Progenitor cell of endocrine pancreas (in vitro differentiated cells): Measurements from ENCODE around the gene SORCS2. TPM values are rescaled to one million over a fixed set of nuclear protein-coding genes. Genes with fewer than 3 reads are reported as not detected.

Source experiments
- DNase-seq: peaks from one replicate; pipeline ENCODE4 v3.0.0; 2021; ENCODE audit warnings: low spot score; ENCODE audit not compliant: unreplicated experiment
- H3K27ac Mint-ChIP-seq: 2 replicates; pipeline ENCODE4 v1.8.0; 2021; ENCODE audit warnings: mild to moderate bottlenecking, moderate library complexity, mixed read lengths
- H3K27me3 Mint-ChIP-seq: 2 replicates; pipeline ENCODE4 v1.8.0; 2021; ENCODE audit warnings: mixed read lengths
- H3K36me3 Mint-ChIP-seq: 2 replicates; pipeline ENCODE4 v1.8.0; 2022; ENCODE audit warnings: mixed read lengths; ENCODE audit not compliant: insufficient read depth
- H3K4me1 Mint-ChIP-seq: 2 replicates; pipeline ENCODE4 v1.8.0; 2021; ENCODE audit warnings: low read depth, mixed read lengths
- H3K4me3 Mint-ChIP-seq: 2 replicates; pipeline ENCODE4 v1.8.0; 2021; ENCODE audit warnings: low read depth, mild to moderate bottlenecking, moderate library complexity, mixed read lengths
- H3K9me3 Mint-ChIP-seq: 2 replicates; pipeline ENCODE4 v1.8.0; 2021; ENCODE audit warnings: low read depth, mixed read lengths
- CTCF ChIP-seq: fragments of 200-600 bp; sonication (generic); IDR thresholded peaks from one replicate; pipeline ENCODE4 v1.5.0; 2021; ENCODE audit warnings: antibody characterized with exemption, mild to moderate bottlenecking; ENCODE audit not compliant: unreplicated experiment
- total RNA-seq: library from RNA; stranded (reverse); gene quantifications from 2 replicates; pipeline ENCODE4 v1.2.1, GENCODE V29; 2021

SORCS2 gene
- total RNA-seq, 1 donor from 2014 or later: 2.2 TPM

DNA sequence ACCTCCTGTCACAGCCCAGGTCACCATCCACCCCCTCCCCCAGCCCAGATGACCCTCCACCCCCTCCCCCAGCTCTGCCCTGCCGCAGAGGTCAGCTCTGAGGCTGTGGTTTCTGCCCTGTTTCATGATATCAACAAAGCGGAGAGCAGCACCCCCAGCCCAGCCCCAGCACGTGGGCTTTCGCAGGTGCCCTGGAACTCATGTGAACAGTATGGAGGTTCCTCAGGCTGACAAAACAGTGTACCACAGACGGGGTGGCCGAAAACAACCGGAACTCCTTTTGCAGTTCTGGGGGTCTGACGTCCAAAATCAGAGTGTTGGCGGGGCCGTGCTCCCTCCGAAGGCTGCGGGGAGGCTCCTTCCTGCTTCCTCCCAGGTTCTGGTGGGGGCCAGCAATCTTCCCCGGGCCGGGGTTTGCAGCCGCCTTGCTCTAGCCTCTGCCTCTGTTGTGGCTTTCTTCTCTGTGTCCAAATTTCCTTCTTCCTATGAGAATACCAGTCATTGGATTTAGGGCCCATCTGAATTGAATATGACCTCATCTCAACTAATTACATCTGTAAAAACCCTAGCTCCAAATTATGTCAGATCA, 250.3 kb downstream of the SORCS2 start:
- Mint-ChIP-seq H3K27me3 (peaks cover 9% of the 10 kb centered on the region), H3K36me3 (peaks cover 2% of the 10 kb centered on the region), H3K27ac (peak overlapping the region; percentile 41), H3K9me3 (peaks cover 12% of the 10 kb centered on the region), H3K4me1 (peaks cover 6% of the 10 kb centered on the region), H3K4me3 (no peak overlapping the region)
- TF ChIP-seq CTCF: no peak
- no peak for DNase-seq

DNA sequence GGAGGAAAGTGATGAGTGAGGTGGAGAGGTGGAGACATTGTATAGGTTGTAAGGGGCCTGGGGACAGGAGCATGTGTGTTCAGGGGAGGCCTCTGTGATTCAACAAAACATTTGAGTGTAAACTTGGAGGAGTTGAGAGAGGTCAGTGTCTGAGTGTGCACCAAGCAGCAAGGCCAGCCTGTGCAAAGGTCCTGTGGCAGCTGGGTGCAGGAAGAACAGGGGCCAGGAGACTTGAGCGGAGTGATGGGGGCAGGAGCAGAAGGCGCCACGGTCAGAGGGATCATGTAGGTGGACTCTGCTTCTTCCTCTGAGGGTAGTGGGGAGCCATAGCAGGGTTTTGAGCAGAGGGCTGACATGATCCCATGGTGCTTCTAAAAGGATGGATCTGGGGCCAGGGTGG, 252.0 kb downstream of the SORCS2 start:
- Mint-ChIP-seq H3K4me1 (peaks cover 6% of the 10 kb centered on the region), H3K27me3 (peaks cover 8% of the 10 kb centered on the region), H3K36me3 (peaks cover 2% of the 10 kb centered on the region), H3K27ac (no peak overlapping the region), H3K4me3 (no peak overlapping the region), H3K9me3 (peaks cover 3% of the 10 kb centered on the region)
- no peak for TF ChIP-seq CTCF
- DNase-seq: no peak

DNA sequence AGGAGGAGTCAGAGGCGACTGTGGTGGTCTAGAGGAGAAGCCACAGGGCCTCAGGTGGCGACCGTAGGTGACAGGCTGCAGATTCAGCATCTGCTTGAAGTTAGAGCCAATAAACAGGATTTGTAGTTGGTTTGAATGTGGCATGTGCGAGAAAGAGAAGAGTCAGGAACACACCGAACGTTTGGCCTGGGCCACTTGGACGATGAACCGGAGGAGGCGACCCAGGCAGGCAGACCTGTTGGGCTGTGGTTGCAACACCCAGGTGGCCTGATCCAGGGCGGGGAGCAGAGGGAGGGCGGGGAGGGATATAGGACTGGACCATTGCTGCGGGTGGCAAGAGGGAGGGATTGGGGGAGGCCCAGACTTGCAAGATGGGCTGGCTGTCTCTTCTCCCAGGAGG, 252.4 kb downstream of the SORCS2 start:
- Mint-ChIP-seq H3K4me1 (peaks cover 6% of the 10 kb centered on the region), H3K27me3 (peaks cover 8% of the 10 kb centered on the region), H3K36me3 (no peaks in the 10 kb centered on the region), H3K27ac (no peak overlapping the region), H3K4me3 (no peak overlapping the region), H3K9me3 (no peaks in the 10 kb centered on the region)
- no peak for DNase-seq
- TF ChIP-seq CTCF: no peak

GRCh38 chr4:7447236-7447635, 254.9 kb downstream of the SORCS2 start:
- Mint-ChIP-seq H3K4me3 (no peak overlapping the region), H3K27me3 (peaks cover 8% of the 10 kb centered on the region), H3K27ac (no peak overlapping the region), H3K9me3 (no peaks in the 10 kb centered on the region), H3K4me1 (peaks cover 3% of the 10 kb centered on the region), H3K36me3 (no peaks in the 10 kb centered on the region)
- no peak for DNase-seq
- TF ChIP-seq CTCF: no peak

GRCh38 chr4:7448036-7448435, 255.7 kb downstream of the SORCS2 start:
- Mint-ChIP-seq H3K9me3 (no peaks in the 10 kb centered on the region), H3K4me3 (no peak overlapping the region), H3K4me1 (no peaks in the 10 kb centered on the region), H3K27ac (no peak overlapping the region), H3K27me3 (peaks cover 8% of the 10 kb centered on the region), H3K36me3 (no peaks in the 10 kb centered on the region)
- no peak for TF ChIP-seq CTCF
- no peak for DNase-seq
